HepG2 (cell line): ENCODE measurements around the gene NSMF. TPM values are rescaled to one million over a fixed set of nuclear protein-coding genes. Genes with fewer than 3 reads are reported as not detected.

Source experiments
- ATAC-seq: fragments of 200-7000 bp; cut with Tn5 transposase; 3 replicates; pipeline ENCODE4 v1.9.1; 2020; ENCODE audit warnings: mild to moderate bottlenecking, moderate library complexity
- BruUV-seq: library from RNA; stranded (reverse); fragments of 400-500 nt; replicated peaks from 2 replicates; lab custom pipeline; 2021; lab: Mats Ljungman, UMichigan
- CTCF ChIA-PET: fragments of 300-600 bp; formaldehyde crosslinking; extraction: SDS; loops from one replicate; lab custom pipeline; 2021; ENCODE audit warnings: low total read pairs, inconsistent platforms, low intra/inter-chr PET ratio; lab: Yijun Ruan, JAX
- POLR2A ChIA-PET: fragments of 350-600 bp; sonication (Branson Sonifier 250); formaldehyde crosslinking; loops from one replicate; lab custom pipeline; 2020; ENCODE audit warnings: antibody characterized with exemption, inconsistent platforms; lab: Yijun Ruan, JAX
- DNase-seq: peaks from one replicate; pipeline ENCODE4 v3.0.0-alpha.2; 2015; ENCODE audit warnings: low spot score
- FAIRE-seq: peaks from 3 replicates; lab custom pipeline; 2011; peaks lifted over from hg19 to GRCh38; lab: Jason Lieb, UNC
- H2AFZ ChIP-seq: one replicate; pipeline ENCODE4 v1.6.1; 2011; ENCODE audit warnings: low read length, inconsistent platforms
- H3K27ac ChIP-seq: fragments of 300-600 bp; 3 replicates; pipeline ENCODE4 v1.8.0; 2011; ENCODE audit warnings: mixed run types, mild to moderate bottlenecking, mixed read lengths, low read length, inconsistent platforms; ENCODE audit not compliant: insufficient read depth; ENCODE audit errors: extremely low read length
- H3K27me3 ChIP-seq, 2 experiments: fragments of 200-600 bp in 1 of 2; 2 replicates in 1 of 2; 3 replicates in 1 of 2; pipeline versions ENCODE4 v1.6.0 to v1.8.0; 2011; ENCODE audit warnings: low read length in 2 of 2, mild to moderate bottlenecking in 2 of 2, moderate library complexity in 2 of 2, inconsistent platforms in 1 of 2; ENCODE audit not compliant: insufficient read depth in 2 of 2, control insufficient read depth in 1 of 2
- H3K36me3 ChIP-seq, 2 experiments: fragments of 200-600 bp in 1 of 2; replicated peaks in 1 of 2; 2 replicates in 1 of 2; 3 replicates in 1 of 2; pipeline versions ENCODE4 v1.5.1 to v1.8.0; 2011; ENCODE audit warnings: low read length in 2 of 2, inconsistent platforms in 1 of 2; ENCODE audit not compliant: insufficient read depth in 2 of 2, control insufficient read depth in 1 of 2
- H3K4me1 ChIP-seq: 2 replicates; pipeline ENCODE4 v1.5.1; 2012; ENCODE audit warnings: low read length, inconsistent platforms; ENCODE audit not compliant: insufficient read depth
- H3K4me2 ChIP-seq: 2 replicates; pipeline ENCODE4 v1.6.0; 2011; ENCODE audit warnings: low read depth, low read length, inconsistent platforms
- H3K4me3 ChIP-seq, 3 experiments: fragments of 200-600 bp in 1 of 3; sonication (generic), shearing (Covaris generic) in 1 of 3; replicated peaks in 1 of 3; 2 replicates each; pipeline ENCODE4 v1.5.1; 2011 to 2016; ENCODE audit warnings: low read length in 3 of 3, inconsistent platforms in 2 of 3, low read depth in 2 of 3, mild to moderate bottlenecking in 2 of 3, control low read depth in 1 of 3, mixed read lengths in 1 of 3; ENCODE audit not compliant: insufficient read depth in 1 of 3
- H3K79me2 ChIP-seq: one replicate; pipeline ENCODE4 v1.6.1; 2011; ENCODE audit warnings: low read length, inconsistent platforms; ENCODE audit not compliant: insufficient read depth
- H3K9ac ChIP-seq: 2 replicates; pipeline ENCODE4 v1.6.0; 2011; ENCODE audit warnings: mild to moderate bottlenecking, low read depth, low read length, inconsistent platforms; ENCODE audit not compliant: insufficient read depth
- H3K9me3 ChIP-seq: 2 replicates; pipeline ENCODE4 v1.5.1; 2012; ENCODE audit warnings: mild to moderate bottlenecking, low read length
- H4K20me1 ChIP-seq: 2 replicates; pipeline ENCODE4 v1.6.0; 2011; ENCODE audit warnings: inconsistent platforms, mild to moderate bottlenecking, low read length, moderate library complexity; ENCODE audit not compliant: insufficient read depth
- ESRRA ChIP-seq: sonication (generic); formaldehyde crosslinking; IDR thresholded peaks from 2 replicates; pipeline ENCODE4 v1.5.1; 2020; ENCODE audit warnings: mild to moderate bottlenecking, low read depth, missing genetic modification reagents
- GPBP1L1 ChIP-seq: sonication (generic); formaldehyde crosslinking; IDR thresholded peaks from 2 replicates; pipeline ENCODE4 v1.5.0; 2020; ENCODE audit warnings: mild to moderate bottlenecking, missing genetic modification reagents
- HDAC2 ChIP-seq: sonication (generic); formaldehyde crosslinking; IDR thresholded peaks from 2 replicates; pipeline ENCODE4 v1.4.0; 2020; ENCODE audit warnings: missing genetic modification reagents
- KDM6A ChIP-seq: IDR thresholded peaks from 2 replicates; pipeline ENCODE4 v1.6.1; 2016; ENCODE audit warnings: low read depth
- SMC3 ChIP-seq: IDR thresholded peaks from 2 replicates; pipeline ENCODE4 v1.6.1; 2011; ENCODE audit warnings: low read length, improper control_type of control experiment
- SSRP1 ChIP-seq: IDR thresholded peaks from 2 replicates; pipeline ENCODE4 v1.6.1; 2016; ENCODE audit warnings: control low read depth
- ZBTB14 ChIP-seq: sonication (generic); formaldehyde crosslinking; IDR thresholded peaks from 2 replicates; pipeline ENCODE4 v1.4.0; 2020; ENCODE audit warnings: missing genetic modification reagents
- ZBTB43 ChIP-seq: sonication (generic); formaldehyde crosslinking; conservative IDR thresholded peaks from 2 replicates; pipeline ENCODE4 v1.4.0; 2020; ENCODE audit warnings: missing genetic modification reagents
- ZHX1 ChIP-seq: sonication (generic); formaldehyde crosslinking; IDR thresholded peaks from 2 replicates; pipeline ENCODE4 v1.8.1; 2022; ENCODE audit warnings: low read depth, mild to moderate bottlenecking, missing genetic modification reagents
- ZMYM2 ChIP-seq: sonication (generic); formaldehyde crosslinking; IDR thresholded peaks from 2 replicates; pipeline ENCODE4 v1.8.0; 2022; ENCODE audit warnings: mild to moderate bottlenecking, missing genetic modification reagents
- ZNF567 ChIP-seq: sonication (generic); formaldehyde crosslinking; IDR thresholded peaks from 2 replicates; pipeline ENCODE4 v1.8.1; 2023; ENCODE audit warnings: mild to moderate bottlenecking, missing genetic modification reagents, borderline replicate concordance
- ZNF572 ChIP-seq: sonication (generic); formaldehyde crosslinking; IDR thresholded peaks from 2 replicates; pipeline ENCODE4 v1.5.1; 2020; ENCODE audit warnings: mild to moderate bottlenecking, missing genetic modification reagents
- ZNF747 ChIP-seq: sonication (generic); formaldehyde crosslinking; IDR thresholded peaks from 2 replicates; pipeline ENCODE4 v1.8.1; 2023; ENCODE audit warnings: missing genetic modification reagents, mild to moderate bottlenecking, borderline replicate concordance
- ZNF770 ChIP-seq: sonication (generic); formaldehyde crosslinking; IDR thresholded peaks from 2 replicates; pipeline ENCODE4 v1.5.0; 2020; ENCODE audit warnings: mild to moderate bottlenecking, missing genetic modification reagents
- ZSCAN25 ChIP-seq: sonication (generic); formaldehyde crosslinking; IDR thresholded peaks from 2 replicates; pipeline ENCODE4 v1.8.0; 2022; ENCODE audit warnings: mild to moderate bottlenecking, missing genetic modification reagents
- ZSCAN29 ChIP-seq: sonication (generic); formaldehyde crosslinking; conservative IDR thresholded peaks from 2 replicates; pipeline ENCODE4 v1.4.0; 2020; ENCODE audit warnings: mild to moderate bottlenecking, missing genetic modification reagents
- WGBS: methylation state at CpG from one replicate; pipeline ENCODE4 v1.1.6; 2017; ENCODE audit warnings: low lambda C conversion rate; 5-methylcytosine and 5-hydroxymethylcytosine counted together
- in situ Hi-C: cut with HindIII; loops from 2 replicates; pipeline ENCODE4 v1.10.0; 2017; ENCODE audit warnings: low pct_unique_long_range_greater_than_20kb; ENCODE audit not compliant: extremely low pct_ligation_motif_present
- intact Hi-C: fragments of 100-400 bp; cut with micrococcal nuclease; formaldehyde crosslinking; loops from one replicate; pipeline ENCODE4 v1.10.0; 2022; ENCODE audit not compliant: unreplicated experiment
- polyA plus RNA-seq, 8 experiments: library from polyadenylated mRNA; depleted of rRNA in 3 of 8; stranded (reverse) in 7 of 8; unstranded in 1 of 8; fragments of >200 nt; fragmentation: Illumina TruSeq in 4 of 8; extraction: Trizol in 4 of 8; gene quantifications; 2 replicates each; pipeline versions ENCODE4 v1.2.1 to v1.2.3, GENCODE V29; 2011 to 2016; ENCODE audit warnings: low read depth in 4 of 8, missing spikeins in 1 of 8, mixed read lengths in 1 of 8; ENCODE audit not compliant: insufficient read depth in 1 of 8
- total RNA-seq, 5 experiments: library from RNA; depleted of rRNA; stranded (reverse); fragments of >200 nt; fragmentation: Illumina TruSeq; extraction: Trizol; gene quantifications; 2 replicates each; pipeline ENCODE4 v1.2.3, GENCODE V29; 2016; ENCODE audit warnings: low read depth in 1 of 5

Gene NSMF
- total and polyA plus RNA-seq, 2 of the 13 experiments (the other 11 are each of a cell fraction or from before 2014, with no cell fraction given): 44.3 to 183 TPM

- H3K27ac ChIP-seq: no peak overlapping the region
- TF ChIP-seq ESRRA (CRISPR knock-in tag) (no peak), ZBTB43 (CRISPR knock-in tag) (no peak), ZSCAN25 (CRISPR knock-in tag) (no peak), ZNF747 (CRISPR knock-in tag) (no peak), HDAC2 (CRISPR knock-in tag) (no peak), ZHX1 (CRISPR knock-in tag) (no peak), ZBTB14 (CRISPR knock-in tag) (no peak), ZNF567 (CRISPR knock-in tag) (no peak), SSRP1 (CRISPR knock-in tag) (no peak), KDM6A (no peak), ZMYM2 (CRISPR knock-in tag) (no peak), SMC3 (no peak), ZNF572 (CRISPR knock-in tag) (no peak), ZNF770 (CRISPR knock-in tag) (no peak), GPBP1L1 (CRISPR knock-in tag) (no peak), ZSCAN29 (CRISPR knock-in tag) (no peak)
- intact Hi-C loops (no loop called here), in situ Hi-C loops (no loop called here)
- 67% methylated on average over 7 of the region's 7 CpGs for WGBS
- H3K36me3 ChIP-seq: no peaks in the 10 kb centered on the region
- no peak overlapping the region for H3K9ac ChIP-seq
- peaks cover 5% of the 10 kb centered on the region for H3K4me1 ChIP-seq
- no peak for ATAC-seq
- no TSS peak for BruUV-seq
- DNase-seq: no peak
- no peak for FAIRE-seq
- no peaks in the 10 kb centered on the region for H4K20me1 ChIP-seq
- H3K79me2 ChIP-seq: no peaks in the 10 kb centered on the region
- H2AFZ ChIP-seq: no peak overlapping the region
- H3K4me3 ChIP-seq: no peak overlapping the region
- H3K27me3 ChIP-seq: peaks cover 0 to 10% of the 10 kb centered on the region in 2 experiments; a peak in 3 of 5 replicates
- CTCF ChIA-PET: no interaction called here
- H3K4me2 ChIP-seq: no peak overlapping the region
- POLR2A ChIA-PET: no interaction called here
- H3K9me3 ChIP-seq: peaks cover 13% of the 10 kb centered on the region
Observed at GRCh38 chr9:137470785-137471184, 11.7 kb upstream of the NSMF start.
